PC-9 (cell line): ENCODE data around the gene PDCD1LG2. TPM values are rescaled to one million over a fixed set of nuclear protein-coding genes. Genes with fewer than 3 reads are reported as not detected.

Experiments used
- BruUV-seq: library from RNA; stranded (reverse); fragments of 400-500 nt; replicated peaks from 2 replicates; lab custom pipeline; 2021; lab: Mats Ljungman, UMichigan
- CTCF ChIA-PET: fragments of 300-600 bp; sonication (Branson Sonifier 250); formaldehyde crosslinking; loops from one replicate; lab custom pipeline; 2022; ENCODE audit warnings: antibody characterized with exemption; lab: Charles Lee
- POLR2A ChIA-PET: fragments of 300-600 bp; sonication (Branson Sonifier 250); formaldehyde crosslinking; loops from one replicate; lab custom pipeline; 2022; ENCODE audit warnings: antibody characterized with exemption; ENCODE audit not compliant: unreplicated experiment; lab: Charles Lee
- DNase-seq, 2 experiments: peaks; one replicate each; pipeline versions ENCODE4 v3.0.0 to v3.0.0-alpha.2; 2015 to 2022; ENCODE audit warnings: mixed read lengths in 1 of 2
- H2AFZ ChIP-seq: fragments of 200-600 bp; sonication (generic); 2 replicates; pipeline ENCODE4 v1.8.1; 2017; ENCODE audit warnings: antibody characterized with exemption
- H3F3A ChIP-seq: fragments of 200-600 bp; sonication (generic); 2 replicates; pipeline ENCODE4 v1.8.1; 2017; ENCODE audit warnings: antibody characterized with exemption, mild to moderate bottlenecking, low read depth; ENCODE audit not compliant: insufficient read depth
- H3K27ac ChIP-seq: fragments of 200-600 bp; sonication (generic); 2 replicates; pipeline ENCODE4 v1.6.1; 2016; ENCODE audit warnings: mixed run types
- H3K27me3 ChIP-seq: fragments of 200-600 bp; sonication (generic); 2 replicates; pipeline ENCODE4 v1.6.1; 2016; ENCODE audit warnings: low read depth, mixed run types; ENCODE audit not compliant: insufficient read depth
- H3K36me3 ChIP-seq: fragments of 200-600 bp; sonication (generic); 2 replicates; pipeline ENCODE4 v1.6.1; 2016; ENCODE audit warnings: low read depth, mixed run types
- H3K4me1 ChIP-seq: fragments of 200-600 bp; sonication (generic); replicated peaks from 2 replicates; pipeline ENCODE4 v1.6.1; 2016; ENCODE audit warnings: mixed run types; ENCODE audit not compliant: insufficient read depth
- H3K4me2 ChIP-seq: fragments of 200-600 bp; sonication (generic); 2 replicates; pipeline ENCODE4 v1.6.1; 2017; ENCODE audit warnings: mixed run types
- H3K4me3 ChIP-seq: fragments of 200-600 bp; sonication (generic); 2 replicates; pipeline ENCODE4 v1.6.1; 2016; ENCODE audit warnings: mixed run types
- H3K79me2 ChIP-seq: fragments of 200-600 bp; sonication (generic); 2 replicates; pipeline ENCODE4 v1.6.1; 2017; ENCODE audit warnings: low read depth, mixed run types
- H3K9me2 ChIP-seq: fragments of 200-600 bp; sonication (generic); 2 replicates; pipeline ENCODE4 v1.8.1; 2017; ENCODE audit warnings: mild to moderate bottlenecking; ENCODE audit not compliant: insufficient read depth
- H3K9me3 ChIP-seq: fragments of 200-600 bp; sonication (generic); 2 replicates; pipeline ENCODE4 v1.8.1; 2016; ENCODE audit warnings: low read depth; ENCODE audit not compliant: insufficient read depth
- H4K20me1 ChIP-seq: fragments of 200-600 bp; sonication (generic); 2 replicates; pipeline ENCODE4 v1.8.1; 2017; ENCODE audit not compliant: insufficient read depth
- EZH2 ChIP-seq: fragments of 200-600 bp; sonication (generic); IDR thresholded peaks from 2 replicates; pipeline ENCODE4 v1.8.0; 2017; ENCODE audit warnings: antibody characterized with exemption, low read depth
- intact Hi-C: fragments of 100-400 bp; cut with micrococcal nuclease; formaldehyde crosslinking; loops from one replicate; pipeline ENCODE4 v1.10.0; 2022; ENCODE audit not compliant: unreplicated experiment
- total RNA-seq: library from RNA; stranded (reverse); gene quantifications from 2 replicates; pipeline ENCODE4 v1.2.3, GENCODE V29; 2021
- TF ChIP-seq, protein P1 (sequence below): fragments of 200-600 bp; sonication (generic); conservative IDR thresholded peaks from 2 replicates; pipeline ENCODE4 v1.6.1; 2017; ENCODE audit warnings: mixed run types, antibody characterized with exemption, mild to moderate bottlenecking, moderate library complexity

The PDCD1LG2 gene
- total RNA-seq, 1 experiment from 2014 or later = 1.4 TPM

DNA sequence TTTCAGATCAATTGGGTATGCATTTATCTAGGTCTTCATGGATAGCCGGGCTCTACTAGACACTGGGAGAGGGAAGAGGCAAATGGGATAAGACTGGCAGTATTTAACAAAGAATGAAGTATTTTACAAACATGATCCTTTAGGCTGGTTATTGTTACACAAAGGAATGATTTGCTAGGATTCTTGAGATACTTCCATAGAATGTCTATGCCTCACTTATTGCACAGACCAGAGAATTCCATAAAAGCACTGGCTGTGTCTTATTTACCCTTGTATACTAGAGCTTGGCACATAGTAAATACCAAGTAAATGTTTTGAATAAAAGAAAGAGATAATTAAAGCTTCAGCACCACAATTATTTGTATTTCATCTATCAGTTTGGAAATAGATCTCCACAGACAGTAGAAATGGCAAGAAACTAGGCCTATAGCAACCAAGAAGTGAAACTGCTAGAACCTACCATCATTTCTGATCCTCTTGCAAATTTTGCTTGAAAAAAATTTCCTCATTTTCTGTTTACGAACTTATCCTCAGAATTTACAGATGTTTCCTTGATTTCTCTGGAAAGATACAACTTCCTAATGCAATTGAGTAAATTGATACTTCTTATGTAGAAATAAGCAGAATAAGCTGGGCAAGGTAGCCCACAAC, 3.8 kb downstream of the PDCD1LG2 start:
- Histone ChIP-seq H3K79me2 (no peaks in the 10 kb centered on the region), H2AFZ (no peak overlapping the region), H3K27me3 (no peaks in the 10 kb centered on the region), H3K27ac (no peak overlapping the region), H3K9me2 (no peaks in the 10 kb centered on the region), H3K9me3 (no peaks in the 10 kb centered on the region), H3K4me3 (no peak overlapping the region), H4K20me1 (no peaks in the 10 kb centered on the region), H3K4me2 (no peak overlapping the region), H3K36me3 (no peaks in the 10 kb centered on the region), H3K4me1 (peaks cover 38% of the 10 kb centered on the region), H3F3A (peaks cover 22% of the 10 kb centered on the region)
- no TSS peak for BruUV-seq
- ChIA-PET POLR2A (no interaction called here), CTCF (no interaction called here)
- TF ChIP-seq, protein P1, sequence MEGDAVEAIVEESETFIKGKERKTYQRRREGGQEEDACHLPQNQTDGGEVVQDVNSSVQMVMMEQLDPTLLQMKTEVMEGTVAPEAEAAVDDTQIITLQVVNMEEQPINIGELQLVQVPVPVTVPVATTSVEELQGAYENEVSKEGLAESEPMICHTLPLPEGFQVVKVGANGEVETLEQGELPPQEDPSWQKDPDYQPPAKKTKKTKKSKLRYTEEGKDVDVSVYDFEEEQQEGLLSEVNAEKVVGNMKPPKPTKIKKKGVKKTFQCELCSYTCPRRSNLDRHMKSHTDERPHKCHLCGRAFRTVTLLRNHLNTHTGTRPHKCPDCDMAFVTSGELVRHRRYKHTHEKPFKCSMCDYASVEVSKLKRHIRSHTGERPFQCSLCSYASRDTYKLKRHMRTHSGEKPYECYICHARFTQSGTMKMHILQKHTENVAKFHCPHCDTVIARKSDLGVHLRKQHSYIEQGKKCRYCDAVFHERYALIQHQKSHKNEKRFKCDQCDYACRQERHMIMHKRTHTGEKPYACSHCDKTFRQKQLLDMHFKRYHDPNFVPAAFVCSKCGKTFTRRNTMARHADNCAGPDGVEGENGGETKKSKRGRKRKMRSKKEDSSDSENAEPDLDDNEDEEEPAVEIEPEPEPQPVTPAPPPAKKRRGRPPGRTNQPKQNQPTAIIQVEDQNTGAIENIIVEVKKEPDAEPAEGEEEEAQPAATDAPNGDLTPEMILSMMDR = no peak
- no peak for TF ChIP-seq EZH2
- no peak for DNase-seq
- intact Hi-C loops = no loop called here

DNA sequence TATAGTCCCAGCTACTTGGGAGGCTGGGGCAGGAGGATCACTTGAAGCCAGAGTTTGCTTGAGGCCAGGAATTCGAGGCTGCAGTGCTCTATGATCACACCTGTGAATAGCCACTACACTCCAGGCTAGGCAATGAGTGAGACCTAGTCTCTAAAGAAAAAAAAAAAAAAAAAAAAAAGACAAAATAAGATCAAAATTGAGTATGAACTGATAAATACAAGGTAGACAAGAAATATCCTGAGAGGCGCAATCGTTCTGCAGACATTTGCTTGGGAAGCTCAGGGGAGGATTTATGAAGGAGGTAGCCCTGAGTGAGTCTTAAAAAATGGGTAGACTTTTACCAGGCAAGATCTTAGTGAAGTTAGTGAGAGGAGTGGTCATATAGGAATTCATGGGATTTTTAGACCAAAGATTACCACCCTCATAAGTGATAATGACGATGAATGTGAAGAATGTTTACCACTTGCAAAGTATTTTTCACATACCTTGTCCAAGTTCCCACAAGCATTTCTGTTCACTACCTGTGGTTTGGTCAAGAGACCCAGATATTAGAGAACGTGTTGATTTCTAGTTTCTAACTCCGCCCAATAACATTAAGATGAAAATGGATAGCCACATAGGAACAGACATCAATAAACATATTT, 4.4 kb downstream of the PDCD1LG2 start:
- CTCF ChIA-PET = no interaction called here

DNA sequence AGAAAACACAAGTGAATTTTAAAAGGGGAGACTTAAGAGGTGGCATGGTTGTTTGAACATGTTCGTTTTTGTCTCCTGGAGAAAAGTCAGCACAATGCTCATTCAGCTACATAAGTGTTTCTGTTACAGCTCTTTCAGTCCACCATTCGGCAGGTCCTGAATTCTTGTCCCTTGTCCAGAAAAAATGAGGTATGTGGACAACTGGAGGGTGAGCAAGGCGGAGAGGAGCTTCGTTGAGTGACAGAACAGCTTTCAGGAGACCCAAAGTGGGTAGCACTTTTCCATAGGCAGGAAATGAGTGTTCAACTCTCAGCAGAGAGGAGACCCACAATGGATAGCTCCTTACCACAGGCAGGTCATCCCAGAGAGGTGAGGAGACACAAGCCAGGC, 4.9 kb downstream of the PDCD1LG2 start:
- CTCF ChIA-PET = no interaction called here
- POLR2A ChIA-PET = no interaction called here
- no peak overlapping the region for H3K4me2 ChIP-seq
- H4K20me1 ChIP-seq = no peaks in the 10 kb centered on the region
- intact Hi-C loops = no loop called here
- TF ChIP-seq, protein P1 = no peak
- TF ChIP-seq EZH2 = no peak
- H3K4me3 ChIP-seq = no peak overlapping the region
- no TSS peak for BruUV-seq
- H3K9me2 ChIP-seq = no peaks in the 10 kb centered on the region
- no peak overlapping the region for H3K27ac ChIP-seq
- H3K9me3 ChIP-seq = no peaks in the 10 kb centered on the region
- H3F3A ChIP-seq = peaks cover 11% of the 10 kb centered on the region
- no peaks in the 10 kb centered on the region for H3K27me3 ChIP-seq
- H2AFZ ChIP-seq = no peak overlapping the region
- no peaks in the 10 kb centered on the region for H3K79me2 ChIP-seq
- no peaks in the 10 kb centered on the region for H3K36me3 ChIP-seq
- peaks cover 26% of the 10 kb centered on the region for H3K4me1 ChIP-seq
- no peak for DNase-seq

More for the DNA sequence above, 4.4 kb downstream of the PDCD1LG2 start:
- H4K20me1 ChIP-seq = no peaks in the 10 kb centered on the region
- H3K4me1 ChIP-seq = peaks cover 31% of the 10 kb centered on the region
- no peak overlapping the region for H3K4me3 ChIP-seq
- DNase-seq = no peak
- H2AFZ ChIP-seq = no peak overlapping the region
- H3K27me3 ChIP-seq = no peaks in the 10 kb centered on the region
- no peak overlapping the region for H3K4me2 ChIP-seq
- H3K27ac ChIP-seq = no peak overlapping the region
- intact Hi-C loops = no loop called here
- no peaks in the 10 kb centered on the region for H3K9me2 ChIP-seq
- no peaks in the 10 kb centered on the region for H3K9me3 ChIP-seq
- no peaks in the 10 kb centered on the region for H3K79me2 ChIP-seq
- TF ChIP-seq EZH2 = no peak
- TF ChIP-seq, protein P1 = no peak
- POLR2A ChIA-PET = no interaction called here
- no peaks in the 10 kb centered on the region for H3K36me3 ChIP-seq
- H3F3A ChIP-seq = peaks cover 15% of the 10 kb centered on the region
- no TSS peak for BruUV-seq
